Measurements from ENCODE around the gene GCNT3. TPM values are rescaled to one million over a fixed set of nuclear protein-coding genes. Genes with fewer than 3 reads are reported as not detected.

Gene GCNT3, protein sequence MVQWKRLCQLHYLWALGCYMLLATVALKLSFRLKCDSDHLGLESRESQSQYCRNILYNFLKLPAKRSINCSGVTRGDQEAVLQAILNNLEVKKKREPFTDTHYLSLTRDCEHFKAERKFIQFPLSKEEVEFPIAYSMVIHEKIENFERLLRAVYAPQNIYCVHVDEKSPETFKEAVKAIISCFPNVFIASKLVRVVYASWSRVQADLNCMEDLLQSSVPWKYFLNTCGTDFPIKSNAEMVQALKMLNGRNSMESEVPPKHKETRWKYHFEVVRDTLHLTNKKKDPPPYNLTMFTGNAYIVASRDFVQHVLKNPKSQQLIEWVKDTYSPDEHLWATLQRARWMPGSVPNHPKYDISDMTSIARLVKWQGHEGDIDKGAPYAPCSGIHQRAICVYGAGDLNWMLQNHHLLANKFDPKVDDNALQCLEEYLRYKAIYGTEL
- not detected in 2 replicates for total RNA-seq

DNA sequence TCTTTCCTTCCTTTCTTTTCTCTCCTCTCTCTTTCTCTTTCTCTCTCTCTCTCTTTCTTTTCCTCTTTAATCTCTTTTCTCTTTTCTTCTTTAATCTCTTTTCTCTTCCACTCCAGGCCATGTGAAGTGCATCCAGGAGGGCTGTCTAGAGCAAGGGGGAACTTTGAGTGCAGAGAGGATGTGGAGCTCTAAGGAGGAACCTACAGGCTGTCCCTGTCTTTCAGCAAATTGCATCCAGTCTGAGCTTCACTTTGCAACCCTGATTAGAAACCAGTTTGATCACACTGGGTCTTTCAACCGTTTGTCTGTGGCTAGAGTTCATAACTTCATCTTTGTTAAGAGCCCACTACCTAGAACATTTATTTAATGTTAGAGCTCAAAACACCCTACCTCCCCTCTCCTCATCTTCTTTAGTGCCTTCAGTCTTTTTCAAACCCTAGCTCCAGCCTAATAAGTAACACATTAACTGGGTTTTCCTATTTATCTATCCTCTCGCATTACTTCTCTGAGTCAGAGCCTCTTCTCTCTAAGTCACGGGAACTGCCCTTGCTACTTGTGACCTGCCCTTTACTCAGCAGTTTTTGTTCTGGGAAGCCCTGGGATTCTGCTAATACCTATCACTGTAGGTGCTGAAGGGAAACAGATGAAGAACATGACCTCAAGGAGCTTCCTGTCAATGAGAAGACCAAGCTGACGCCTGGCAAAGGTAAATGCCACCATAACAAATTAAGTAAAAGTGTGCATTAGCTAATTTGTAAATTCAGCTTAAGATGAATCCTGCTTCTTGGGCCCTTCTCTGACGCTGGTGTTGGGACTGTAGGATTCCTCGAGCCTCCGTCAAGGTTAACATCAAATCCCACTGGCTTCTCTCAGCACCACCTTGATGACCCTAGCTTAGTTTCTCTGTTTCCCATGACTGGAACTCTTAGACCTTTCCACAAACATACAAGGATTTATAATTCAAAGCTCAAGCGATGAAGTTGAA, at the start of gene GCNT3:
Gene GCNT3, plus strand, starts transcription at position 508 of the 985 bp plus-strand sequence. CDS start 6,456 bp downstream, outside the sequence.

DNA sequence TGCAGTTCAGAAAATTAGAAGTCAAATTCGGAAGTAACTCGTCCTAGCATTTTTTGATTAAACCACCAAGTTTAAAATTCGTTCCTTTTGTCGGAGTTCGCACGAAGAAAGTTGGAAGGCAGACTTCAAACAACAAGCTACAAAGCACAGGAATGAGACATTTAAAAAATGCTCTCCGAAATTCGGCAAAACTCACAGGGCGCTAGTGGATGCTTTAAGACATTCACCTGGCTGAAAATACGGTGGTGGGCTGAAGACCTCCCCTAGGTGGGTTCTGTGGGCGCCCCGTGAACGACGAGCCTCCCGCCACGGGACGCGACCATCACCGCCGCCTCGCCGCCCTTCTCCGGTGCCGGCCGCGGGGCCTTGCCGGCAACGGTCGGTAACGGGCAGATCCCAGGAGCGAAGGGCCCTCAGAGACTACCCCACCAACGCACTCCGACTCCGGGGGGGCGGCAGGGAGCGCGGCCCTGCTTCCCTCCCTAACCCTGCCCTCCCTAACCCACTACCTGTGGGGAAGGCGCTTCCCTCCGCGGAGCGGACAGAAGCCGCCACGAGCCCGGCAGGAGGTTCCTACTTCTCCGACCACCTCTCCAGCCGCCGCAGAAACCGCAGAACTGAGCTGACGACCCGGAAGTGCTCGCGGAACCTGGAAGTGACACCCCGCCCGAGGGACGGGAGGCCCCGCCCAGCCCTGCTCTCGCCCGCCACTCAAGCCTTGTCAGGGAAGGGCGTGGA, 45.5 kb downstream of the GCNT3 start, which contains the start of gene GTF2A2:
Gene GTF2A2, minus strand, starts transcription at position 619 of the 738 bp plus-strand sequence. CDS start 5,238 bp downstream, outside the sequence.

Other genes with a start within 250 kb of the GCNT3 start
- gene MYO1E, start 238.9 kb upstream of the GCNT3 start, total RNA-seq, result 62.3 and 70.7 TPM in 2 replicates
- gene FAM81A, start 173.6 kb upstream of the GCNT3 start, total RNA-seq, result 0.29 and 1.2 TPM in 2 replicates
- 59.4 and 84.0 TPM in 2 replicates for gene GTF2A2, start 45.7 kb downstream of the GCNT3 start, total RNA-seq
- 69.8 and 124 TPM in 2 replicates for gene BNIP2, start 77.5 kb downstream of the GCNT3 start, total RNA-seq

Measured in myometrial cell (primary cell).